B cell (primary cell): ENCODE results near the gene CELF4. TPM values are rescaled to one million over a fixed set of nuclear protein-coding genes. Genes with fewer than 3 reads are reported as not detected.

ENCODE experiments used
- ATAC-seq: fragments of 200-7000 bp; cut with Tn5 transposase; one replicate; pipeline ENCODE4 v1.10.0; 2021; ENCODE audit warnings: low read depth, mild to moderate bottlenecking, moderate number of reproducible peaks, moderate library complexity
- CTCF ChIA-PET: fragments of 350-600 bp; sonication (Branson Sonifier 250); formaldehyde crosslinking; loops from one replicate; lab custom pipeline; 2021; ENCODE audit warnings: antibody characterized with exemption, inconsistent platforms; lab: Charles Lee
- POLR2A ChIA-PET: fragments of 350-600 bp; sonication (Branson Sonifier 250); formaldehyde crosslinking; loops from one replicate; lab custom pipeline; 2021; ENCODE audit warnings: antibody characterized with exemption; lab: Charles Lee
- DNase-seq: peaks from one replicate; pipeline ENCODE4 v3.0.0; 2013
- H2AFZ ChIP-seq: 2 replicates; pipeline ENCODE4 v1.6.1; 2012; ENCODE audit warnings: mild to moderate bottlenecking, low read depth, low read length; ENCODE audit not compliant: insufficient read depth, poor library complexity, severe bottlenecking
- H3K27ac ChIP-seq, 2 donors: 1 replicate in 1 of 2; 2 replicates in 1 of 2; pipeline ENCODE4 v1.5.1; 2012 to 2013; ENCODE audit warnings: low read length in 2 of 2, mild to moderate bottlenecking in 2 of 2, moderate library complexity in 1 of 2
- H3K27me3 ChIP-seq, 4 experiments: fragments of 200-600 bp in 1 of 4; sonication (generic) in 1 of 4; replicated peaks in 1 of 4; 1 replicate in 2 of 4; 2 replicates in 2 of 4; pipeline versions ENCODE4 v1.6.1 to v1.7.0; 2013 to 2016; ENCODE audit warnings: low read length in 3 of 4, mild to moderate bottlenecking in 2 of 4, mixed read lengths in 1 of 4, moderate library complexity in 1 of 4; ENCODE audit not compliant: insufficient read depth in 4 of 4, control insufficient read depth in 3 of 4; ENCODE audit errors: control extremely low read depth in 1 of 4
- H3K36me3 ChIP-seq, 2 experiments: replicated peaks in 1 of 2; 1 replicate in 1 of 2; 2 replicates in 1 of 2; pipeline versions ENCODE4 v1.6.1 to v1.7.1; 2013; ENCODE audit warnings: low read length in 1 of 2; ENCODE audit not compliant: insufficient read depth in 2 of 2, control insufficient read depth in 1 of 2; ENCODE audit errors: control extremely low read depth in 1 of 2, extremely low read depth in 1 of 2
- H3K4me1 ChIP-seq, 2 donors: fragments of 200-600 bp in 1 of 2; sonication (generic) in 1 of 2; 1 replicate in 1 of 2; 2 replicates in 1 of 2; pipeline versions ENCODE4 v1.5.1 to v1.6.1; 2013 to 2017; ENCODE audit warnings: low read length in 2 of 2; ENCODE audit not compliant: control insufficient read depth in 2 of 2, insufficient read depth in 2 of 2
- H3K4me2 ChIP-seq: replicated peaks from 2 replicates; pipeline ENCODE3; 2012; ENCODE audit warnings: mild to moderate bottlenecking, low read depth, low read length; ENCODE audit not compliant: poor library complexity, severe bottlenecking
- H3K4me3 ChIP-seq, 5 experiments: fragments of 200-600 bp in 1 of 5; sonication (generic) in 1 of 5; 1 replicate in 3 of 5; 2 replicates in 2 of 5; pipeline versions ENCODE4 v1.5.1 to v1.7.0; 2011 to 2016; ENCODE audit warnings: low read length in 4 of 5, mild to moderate bottlenecking in 4 of 5, low read depth in 2 of 5, control low read depth in 1 of 5, moderate library complexity in 1 of 5; ENCODE audit not compliant: insufficient read depth in 1 of 5; ENCODE audit errors: control extremely low read depth in 1 of 5, extremely low read depth in 1 of 5
- H3K79me2 ChIP-seq: fragments of 200-600 bp; sonication (generic); one replicate; pipeline ENCODE4 v1.6.0; 2016; ENCODE audit warnings: low read length; ENCODE audit not compliant: control insufficient read depth, insufficient read depth
- H3K9ac ChIP-seq: fragments of 200-600 bp; sonication (generic); 2 replicates; pipeline ENCODE4 v1.6.1; 2017; ENCODE audit warnings: mild to moderate bottlenecking, low read length, moderate library complexity
- H3K9me3 ChIP-seq, 3 donors: one replicate each; pipeline versions ENCODE4 v1.6.1 to v1.7.1; 2013; ENCODE audit warnings: low read length in 2 of 3; ENCODE audit not compliant: control insufficient read depth in 2 of 3, insufficient read depth in 1 of 3; ENCODE audit errors: control extremely low read depth in 1 of 3
- H4K20me1 ChIP-seq: 2 replicates; pipeline ENCODE4 v1.6.0; 2012; ENCODE audit warnings: mild to moderate bottlenecking, low read length; ENCODE audit not compliant: insufficient read depth, control insufficient read depth, poor library complexity, severe bottlenecking
- H3K27ac Mint-ChIP-seq: one replicate; pipeline ENCODE4 v1.8.0; 2021; ENCODE audit warnings: mixed read lengths
- H3K27me3 Mint-ChIP-seq: one replicate; pipeline ENCODE4 v1.8.0; 2021; ENCODE audit warnings: mixed read lengths
- H3K4me1 Mint-ChIP-seq: one replicate; pipeline ENCODE4 v1.8.0; 2021; ENCODE audit warnings: mixed read lengths
- H3K4me3 Mint-ChIP-seq: one replicate; pipeline ENCODE4 v1.8.0; 2021; ENCODE audit warnings: mixed read lengths
- H3K9me3 Mint-ChIP-seq: one replicate; pipeline ENCODE4 v1.8.0; 2022; ENCODE audit warnings: mixed read lengths; ENCODE audit not compliant: insufficient read depth
- EZH2 ChIP-seq: IDR thresholded peaks from 2 replicates; pipeline ENCODE4 v1.6.1; 2012; ENCODE audit warnings: borderline replicate concordance, low read depth, mild to moderate bottlenecking, moderate library complexity, low read length; ENCODE audit not compliant: insufficient read depth, poor library complexity, severe bottlenecking
- WGBS: methylation state at CpG from one replicate; pipeline ENCODE4 v1.1.5; 2013; ENCODE audit warnings: missing lambda C conversion rate; ENCODE audit not compliant: insufficient coverage; 5-methylcytosine and 5-hydroxymethylcytosine counted together
- intact Hi-C: fragments of 100-400 bp; cut with micrococcal nuclease; formaldehyde crosslinking; loops from one replicate; pipeline ENCODE4 v1.10.0; 2022
- polyA plus RNA-seq: library from polyadenylated mRNA; depleted of rRNA; stranded (reverse); fragments of >200 nt; gene quantifications from 2 replicates; pipeline ENCODE4 v1.2.3, GENCODE V29; 2012
- total RNA-seq, 2 donors: library from RNA; stranded (reverse); fragments of 120-200 nt in 1 of 2; gene quantifications; 1 replicate in 1 of 2; 2 replicates in 1 of 2; pipeline versions ENCODE4 v1.2.3 to v1.2.4, GENCODE V29; 2013 to 2022
- TF ChIP-seq, protein P1 (sequence below): fragments of 200-600 bp; IDR thresholded peaks from one replicate; pipeline ENCODE4 v1.8.0; 2022; ENCODE audit warnings: antibody characterized with exemption, mild to moderate bottlenecking

Gene CELF4
- total and polyA plus RNA-seq, 2 donors (not counting 1 experiment from before 2014, with no cell fraction given), result not detected

DNA sequence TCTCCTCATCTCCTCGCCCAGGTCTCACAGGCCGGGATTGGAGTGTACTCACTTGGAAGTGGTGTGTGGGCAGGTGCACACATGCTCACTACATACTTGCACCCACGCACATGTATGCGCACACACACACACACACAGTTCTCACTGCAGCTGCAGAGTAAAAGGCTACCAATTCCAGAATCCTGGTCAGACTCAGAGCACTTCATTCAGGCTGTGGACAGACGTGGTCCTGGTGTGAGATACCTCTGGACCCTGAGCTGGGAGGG lies 19.4 kb downstream of the CELF4 start:
- Mint-ChIP-seq H3K27ac (no peak overlapping the region), H3K27me3 (peaks cover 16% of the 10 kb centered on the region), H3K4me3 (no peak overlapping the region), H3K9me3 (no peaks in the 10 kb centered on the region), H3K4me1 (no peaks in the 10 kb centered on the region)
- no peak overlapping the region for H3K4me3 ChIP-seq
- DNase-seq (no peak), ATAC-seq (no peak)
- ChIA-PET CTCF (no interaction called here), POLR2A (no interaction called here)
- no peak overlapping the region for H3K9ac ChIP-seq
- 75% methylated on average over 2 of the region's 5 CpGs for WGBS
- H3K79me2 ChIP-seq, result no peaks in the 10 kb centered on the region
- intact Hi-C loops, result no loop called here
- no peaks in the 10 kb centered on the region for H3K36me3 ChIP-seq
- no peak overlapping the region for H2AFZ ChIP-seq
- peaks cover 0 to 6% (median 0%) of the 10 kb centered on the region in 3 donors for H3K9me3 ChIP-seq
- no peak overlapping the region for H3K4me2 ChIP-seq
- H3K4me1 ChIP-seq, result no peaks in the 10 kb centered on the region
- peaks cover 0 to under 1% (median 0%) of the 10 kb centered on the region in 4 experiments for H3K27me3 ChIP-seq
- TF ChIP-seq, protein P1, sequence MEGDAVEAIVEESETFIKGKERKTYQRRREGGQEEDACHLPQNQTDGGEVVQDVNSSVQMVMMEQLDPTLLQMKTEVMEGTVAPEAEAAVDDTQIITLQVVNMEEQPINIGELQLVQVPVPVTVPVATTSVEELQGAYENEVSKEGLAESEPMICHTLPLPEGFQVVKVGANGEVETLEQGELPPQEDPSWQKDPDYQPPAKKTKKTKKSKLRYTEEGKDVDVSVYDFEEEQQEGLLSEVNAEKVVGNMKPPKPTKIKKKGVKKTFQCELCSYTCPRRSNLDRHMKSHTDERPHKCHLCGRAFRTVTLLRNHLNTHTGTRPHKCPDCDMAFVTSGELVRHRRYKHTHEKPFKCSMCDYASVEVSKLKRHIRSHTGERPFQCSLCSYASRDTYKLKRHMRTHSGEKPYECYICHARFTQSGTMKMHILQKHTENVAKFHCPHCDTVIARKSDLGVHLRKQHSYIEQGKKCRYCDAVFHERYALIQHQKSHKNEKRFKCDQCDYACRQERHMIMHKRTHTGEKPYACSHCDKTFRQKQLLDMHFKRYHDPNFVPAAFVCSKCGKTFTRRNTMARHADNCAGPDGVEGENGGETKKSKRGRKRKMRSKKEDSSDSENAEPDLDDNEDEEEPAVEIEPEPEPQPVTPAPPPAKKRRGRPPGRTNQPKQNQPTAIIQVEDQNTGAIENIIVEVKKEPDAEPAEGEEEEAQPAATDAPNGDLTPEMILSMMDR, result no peak
- TF ChIP-seq EZH2, result no peak
- no peaks in the 10 kb centered on the region for H4K20me1 ChIP-seq
- H3K27ac ChIP-seq, result no peak overlapping the region

DNA sequence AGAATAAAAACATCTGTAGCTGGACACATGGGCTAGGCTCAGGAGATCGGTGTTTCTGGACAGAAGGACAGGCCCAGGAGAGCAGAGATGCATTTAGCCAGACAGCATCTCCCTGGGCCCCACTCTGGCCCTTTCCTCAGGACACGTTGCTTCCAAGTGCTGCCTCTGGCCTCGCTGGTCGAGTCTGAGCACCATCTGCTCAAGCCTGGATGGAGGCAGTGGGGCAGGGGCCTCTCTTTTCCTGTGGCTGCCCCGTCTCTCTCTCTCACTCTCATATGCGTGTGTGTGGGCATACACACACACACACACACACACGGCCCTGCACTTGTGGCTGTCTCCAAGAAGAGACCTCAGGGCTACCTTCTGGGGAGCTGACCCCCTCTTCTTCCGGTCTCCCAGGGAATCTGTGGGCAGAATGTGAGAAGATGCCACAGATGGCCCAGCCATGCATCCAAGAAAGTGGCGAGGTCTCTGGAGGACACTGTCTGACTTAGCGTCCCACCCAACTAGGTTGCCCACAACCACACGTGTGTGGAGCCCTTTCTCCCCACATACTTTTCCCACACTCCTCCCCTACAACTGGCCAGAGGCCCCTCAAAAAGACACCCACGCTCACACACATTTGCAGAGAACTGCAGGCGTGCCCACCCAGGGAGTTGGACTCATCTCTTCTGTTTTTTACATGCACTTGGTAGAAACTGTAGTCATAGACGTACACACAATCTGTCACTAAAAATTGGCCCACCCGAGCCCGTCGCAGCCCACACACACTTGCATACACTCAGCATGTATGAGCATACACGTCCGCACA lies 19.9 kb downstream of the CELF4 start:
- Mint-ChIP-seq H3K4me3 (no peak overlapping the region), H3K27ac (no peak overlapping the region), H3K27me3 (peaks cover 21% of the 10 kb centered on the region), H3K9me3 (no peaks in the 10 kb centered on the region), H3K4me1 (no peaks in the 10 kb centered on the region)
- ChIA-PET POLR2A (no interaction called here), CTCF (no interaction called here)
- H3K4me2 ChIP-seq, result no peak overlapping the region
- H3K4me3 ChIP-seq, result no peak overlapping the region
- H3K4me1 ChIP-seq, result no peaks in the 10 kb centered on the region
- peaks cover 0 to 5% (median 0%) of the 10 kb centered on the region in 4 experiments for H3K27me3 ChIP-seq
- no peak overlapping the region for H3K27ac ChIP-seq
- H4K20me1 ChIP-seq, result no peaks in the 10 kb centered on the region
- no peak for DNase-seq
- peaks cover 0 to 6% (median 0%) of the 10 kb centered on the region in 3 donors for H3K9me3 ChIP-seq
- H2AFZ ChIP-seq, result no peak overlapping the region
- H3K79me2 ChIP-seq, result no peaks in the 10 kb centered on the region
- ATAC-seq, result no peak
- H3K36me3 ChIP-seq, result no peaks in the 10 kb centered on the region
- intact Hi-C loops, result no loop called here
- TF ChIP-seq, protein P1, result no peak
- TF ChIP-seq EZH2, result no peak
- no peak overlapping the region for H3K9ac ChIP-seq
- WGBS, result 85% methylated on average over 18 of the region's 19 CpGs
